Liver (tissue), 9 donors: ENCODE measurements around the gene NLRP10. TPM values are rescaled to one million over a fixed set of nuclear protein-coding genes. Genes with fewer than 3 reads are reported as not detected.
A peak's percentile ranks its signal among the peaks of the same experiment; 100 is the strongest.

Source experiments
- DNase-seq: peaks from one replicate; pipeline ENCODE4 v3.0.0-alpha.2; 2017; ENCODE audit warnings: low spot score
- H3K27ac ChIP-seq, 2 donors: one replicate each; pipeline ENCODE4 v1.7.0; 2013; ENCODE audit warnings: inconsistent platforms in 2 of 2, low read length in 2 of 2, control low read depth in 1 of 2, low read depth in 1 of 2, mild to moderate bottlenecking in 1 of 2
- H3K27me3 ChIP-seq, 4 donors: one replicate each; pipeline versions ENCODE4 v1.6.1 to v1.7.0; 2013; ENCODE audit warnings: low read length in 3 of 4, inconsistent platforms in 1 of 4, mild to moderate bottlenecking in 1 of 4, moderate library complexity in 1 of 4; ENCODE audit not compliant: control insufficient read depth in 4 of 4, insufficient read depth in 4 of 4
- H3K36me3 ChIP-seq, 4 donors: one replicate each; pipeline versions ENCODE4 v1.6.1 to v1.7.0; 2013; ENCODE audit warnings: low read length in 3 of 4, mild to moderate bottlenecking in 3 of 4, low read depth in 1 of 4, moderate library complexity in 1 of 4; ENCODE audit not compliant: control insufficient read depth in 4 of 4, insufficient read depth in 3 of 4
- H3K4me1 ChIP-seq, 4 donors: one replicate each; pipeline versions ENCODE4 v1.6.1 to v1.7.0; 2013; ENCODE audit warnings: low read length in 3 of 4, mild to moderate bottlenecking in 3 of 4, moderate library complexity in 1 of 4; ENCODE audit not compliant: control insufficient read depth in 4 of 4, insufficient read depth in 4 of 4
- H3K4me3 ChIP-seq, 3 donors: one replicate each; pipeline versions ENCODE4 v1.6.1 to v1.7.0; 2013; ENCODE audit warnings: low read length in 3 of 3, control low read depth in 1 of 3, low read depth in 1 of 3, mild to moderate bottlenecking in 1 of 3
- H3K9ac ChIP-seq, 2 donors: one replicate each; pipeline ENCODE4 v1.7.0; 2013; ENCODE audit warnings: low read length in 2 of 2, mild to moderate bottlenecking in 2 of 2, moderate library complexity in 2 of 2, control low read depth in 1 of 2, low read depth in 1 of 2
- H3K9me3 ChIP-seq, 4 donors: one replicate each; pipeline versions ENCODE4 v1.6.1 to v1.7.0; 2013; ENCODE audit warnings: low read length in 3 of 4; ENCODE audit not compliant: control insufficient read depth in 4 of 4
- EGR1 ChIP-seq, 2 donors: IDR thresholded peaks; 2 replicates each; pipeline ENCODE4 v1.6.1; 2016 to 2018; ENCODE audit warnings: antibody characterized with exemption in 2 of 2, low read depth in 2 of 2
- FOXA1 ChIP-seq: IDR thresholded peaks from 2 replicates; pipeline ENCODE4 v1.6.1; 2016; ENCODE audit warnings: antibody characterized with exemption
- FOXA2 ChIP-seq: IDR thresholded peaks from 2 replicates; pipeline ENCODE4 v1.6.1; 2016; ENCODE audit warnings: antibody characterized with exemption
- GABPA ChIP-seq, 2 donors: IDR thresholded peaks in 1 of 2; conservative IDR thresholded peaks in 1 of 2; 2 replicates each; pipeline ENCODE4 v1.6.1; 2016; ENCODE audit warnings: antibody characterized with exemption in 2 of 2, mild to moderate bottlenecking in 1 of 2, moderate library complexity in 1 of 2
- HNF4G ChIP-seq: IDR thresholded peaks from 2 replicates; pipeline ENCODE4 v1.6.1; 2016; ENCODE audit warnings: antibody characterized with exemption
- JUND ChIP-seq, 2 donors: IDR thresholded peaks; 2 replicates each; pipeline ENCODE4 v1.6.1; 2016; ENCODE audit warnings: antibody characterized with exemption in 2 of 2
- MAX ChIP-seq: IDR thresholded peaks from 2 replicates; pipeline ENCODE4 v1.6.1; 2016; ENCODE audit warnings: antibody characterized with exemption
- NR2F2 ChIP-seq: IDR thresholded peaks from 2 replicates; pipeline ENCODE4 v1.6.1; 2016; ENCODE audit warnings: antibody characterized with exemption
- RAD21 ChIP-seq, 2 donors: IDR thresholded peaks; 2 replicates each; pipeline ENCODE4 v1.6.1; 2016; ENCODE audit warnings: antibody characterized with exemption in 2 of 2, mild to moderate bottlenecking in 2 of 2
- REST ChIP-seq: IDR thresholded peaks from 2 replicates; pipeline ENCODE4 v1.6.1; 2016; ENCODE audit warnings: antibody characterized with exemption, mild to moderate bottlenecking
- RXRA ChIP-seq, 2 donors: IDR thresholded peaks; 2 replicates each; pipeline ENCODE4 v1.6.1; 2017 to 2018; ENCODE audit warnings: antibody characterized with exemption in 2 of 2, mild to moderate bottlenecking in 1 of 2
- SP1 ChIP-seq: IDR thresholded peaks from 2 replicates; pipeline ENCODE4 v1.6.1; 2018; ENCODE audit warnings: antibody characterized with exemption, mild to moderate bottlenecking
- TAF1 ChIP-seq: conservative IDR thresholded peaks from 2 replicates; pipeline ENCODE4 v1.6.1; 2016; ENCODE audit warnings: antibody characterized with exemption, mild to moderate bottlenecking
- YY1 ChIP-seq: IDR thresholded peaks from 2 replicates; pipeline ENCODE4 v1.6.1; 2016; ENCODE audit warnings: antibody characterized with exemption, mild to moderate bottlenecking
- WGBS: extraction: QIAGEN DNeasy Blood & Tissue Kit; methylation state at CpG from one replicate; pipeline ENCODE4 v1.1.7; 2013; 5-methylcytosine and 5-hydroxymethylcytosine counted together
- polyA plus RNA-seq, 2 donors: library from polyadenylated mRNA; stranded (reverse) in 1 of 2; unstranded in 1 of 2; fragments of 200-250 nt in 1 of 2; fragments of >200 nt in 1 of 2; fragmentation: Nextera tagmentation in 1 of 2; extraction: Ambion mirVana in 1 of 2; gene quantifications; one replicate each; pipeline versions ENCODE4 v1.2.1 to v1.2.3, GENCODE V29; 2013 to 2015
- total RNA-seq, 2 donors: library from RNA; depleted of rRNA; stranded (reverse); fragments of >200 nt; gene quantifications; one replicate each; pipeline ENCODE4 v1.2.3, GENCODE V29; 2014
- TF ChIP-seq, protein P1 (sequence below): IDR thresholded peaks from 2 replicates; pipeline ENCODE4 v1.6.1; 2016; ENCODE audit warnings: antibody characterized with exemption
- TF ChIP-seq, protein P2 (sequence below): IDR thresholded peaks from 2 replicates; pipeline ENCODE4 v1.6.1; 2016; ENCODE audit warnings: antibody characterized with exemption
- TF ChIP-seq, protein P3 (sequence below): fragments of 150-350 bp; IDR thresholded peaks from 2 replicates; pipeline ENCODE4 v1.5.1; 2017; ENCODE audit warnings: improper control_type of control experiment, low read depth, low read length; ENCODE audit not compliant: missing input control
- donor health status: healthy.
- donor health status: healthy.
- donor health status: healthy.
- donor health status: healthy.
- donor health status: healthy.

The NLRP10 gene
- total and polyA plus RNA-seq, 4 donors, result not detected

- TF ChIP-seq, protein P1, sequence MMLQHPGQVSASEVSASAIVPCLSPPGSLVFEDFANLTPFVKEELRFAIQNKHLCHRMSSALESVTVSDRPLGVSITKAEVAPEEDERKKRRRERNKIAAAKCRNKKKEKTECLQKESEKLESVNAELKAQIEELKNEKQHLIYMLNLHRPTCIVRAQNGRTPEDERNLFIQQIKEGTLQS, result no peak
- TF ChIP-seq TAF1 (no peak), EGR1 (IDR thresholded peaks at IDR 0.05; ENCODE audit: low read depth in 2 of 2) (no peak), NR2F2 (no peak)
These were observed 46.1 kb upstream of the NLRP10 start (continued) for GRCh38 chr11:8011371-8011770.

DNA sequence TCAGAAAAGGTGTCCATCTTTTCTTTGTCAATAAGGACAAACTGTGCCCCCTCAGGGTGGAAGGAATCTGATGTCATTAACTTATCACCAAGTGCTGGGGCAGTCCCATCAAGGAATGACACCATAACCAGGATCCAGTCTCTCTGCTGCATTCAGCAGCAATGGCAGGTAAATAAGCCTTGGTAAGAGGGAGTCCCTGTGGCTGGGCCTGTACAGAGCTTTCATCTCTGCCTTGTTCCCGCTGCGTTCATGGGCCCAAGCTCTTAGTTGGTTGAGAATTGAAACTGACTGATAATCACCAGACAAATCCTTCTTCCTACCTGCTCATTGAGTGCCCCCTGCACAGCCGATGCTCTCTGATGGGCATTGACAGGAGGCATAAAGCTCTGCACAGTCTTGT lies 44.6 kb upstream of the NLRP10 start:
- WGBS, result 88% methylated on average over 3 of the region's 3 CpGs
- Histone ChIP-seq H3K27ac (no peak overlapping the region), H3K36me3 (no peaks in the 10 kb centered on the region), H3K9me3 (no peaks in the 10 kb centered on the region), H3K4me1 (no peaks in the 10 kb centered on the region), H3K27me3 (no peaks in the 10 kb centered on the region), H3K9ac (no peak overlapping the region), H3K4me3 (no peak overlapping the region)
- TF ChIP-seq RXRA (IDR thresholded peaks at IDR 0.05) (no peak), SP1 (no peak), FOXA1 (no peak), RAD21 (IDR thresholded peaks at IDR 0.05) (no peak)
- peak; percentile 23 for DNase-seq

DNA sequence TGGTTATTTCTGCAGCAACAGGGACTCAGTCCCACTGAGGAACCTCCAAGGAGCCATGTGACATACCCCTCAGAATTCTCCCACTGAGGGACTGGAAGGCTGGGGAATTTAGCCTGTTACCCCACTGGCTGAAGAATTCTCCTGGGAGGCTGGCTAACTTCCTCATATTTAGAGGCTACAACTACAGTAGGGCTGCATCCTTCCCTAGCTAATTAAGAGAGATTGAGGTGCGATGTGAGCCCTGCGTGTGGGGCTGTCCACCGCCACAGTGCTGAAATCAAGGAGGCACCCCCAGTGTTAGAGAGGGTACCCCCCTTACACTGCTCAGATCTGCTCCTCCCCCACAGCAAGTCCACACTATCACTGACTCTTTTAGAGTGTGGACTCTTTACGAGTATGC lies 43.0 kb upstream of the NLRP10 start:
- no peak for TF ChIP-seq GABPA (IDR thresholded peaks at IDR 0.05 in 1 of 2, conservative IDR thresholded peaks at IDR 0.05 in 1 of 2)
- TF ChIP-seq RXRA (IDR thresholded peaks at IDR 0.05), result no peak
- peak; percentile 91 for TF ChIP-seq REST
- no peak for TF ChIP-seq HNF4G
- peak; percentile 23 for DNase-seq
- Histone ChIP-seq H3K36me3 (no peaks in the 10 kb centered on the region), H3K4me1 (no peaks in the 10 kb centered on the region), H3K9ac (no peak overlapping the region), H3K9me3 (no peaks in the 10 kb centered on the region), H3K27me3 (no peaks in the 10 kb centered on the region), H3K27ac (no peak overlapping the region), H3K4me3 (no peak overlapping the region)
- 60% methylated on average over 4 of the region's 4 CpGs for WGBS

GRCh38 chr11:8006349-8006977 lies 41.2 kb upstream of the NLRP10 start:
- Histone ChIP-seq H3K27me3 (no peaks in the 10 kb centered on the region), H3K4me1 (no peaks in the 10 kb centered on the region), H3K4me3 (no peak overlapping the region), H3K9ac (no peak overlapping the region), H3K36me3 (no peaks in the 10 kb centered on the region), H3K9me3 (no peaks in the 10 kb centered on the region), H3K27ac (no peak overlapping the region)
- DNase-seq, result peak; percentile 51
- TF ChIP-seq RAD21 (IDR thresholded peaks at IDR 0.05), result peak; percentile 94 to 97
- TF ChIP-seq RXRA (IDR thresholded peaks at IDR 0.05), result no peak
- TF ChIP-seq, protein P2, sequence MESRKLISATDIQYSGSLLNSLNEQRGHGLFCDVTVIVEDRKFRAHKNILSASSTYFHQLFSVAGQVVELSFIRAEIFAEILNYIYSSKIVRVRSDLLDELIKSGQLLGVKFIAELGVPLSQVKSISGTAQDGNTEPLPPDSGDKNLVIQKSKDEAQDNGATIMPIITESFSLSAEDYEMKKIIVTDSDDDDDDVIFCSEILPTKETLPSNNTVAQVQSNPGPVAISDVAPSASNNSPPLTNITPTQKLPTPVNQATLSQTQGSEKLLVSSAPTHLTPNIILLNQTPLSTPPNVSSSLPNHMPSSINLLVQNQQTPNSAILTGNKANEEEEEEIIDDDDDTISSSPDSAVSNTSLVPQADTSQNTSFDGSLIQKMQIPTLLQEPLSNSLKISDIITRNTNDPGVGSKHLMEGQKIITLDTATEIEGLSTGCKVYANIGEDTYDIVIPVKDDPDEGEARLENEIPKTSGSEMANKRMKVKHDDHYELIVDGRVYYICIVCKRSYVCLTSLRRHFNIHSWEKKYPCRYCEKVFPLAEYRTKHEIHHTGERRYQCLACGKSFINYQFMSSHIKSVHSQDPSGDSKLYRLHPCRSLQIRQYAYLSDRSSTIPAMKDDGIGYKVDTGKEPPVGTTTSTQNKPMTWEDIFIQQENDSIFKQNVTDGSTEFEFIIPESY, result no peak
- no peak for TF ChIP-seq MAX
- no peak for TF ChIP-seq GABPA (IDR thresholded peaks at IDR 0.05 in 1 of 2, conservative IDR thresholded peaks at IDR 0.05 in 1 of 2)
- TF ChIP-seq EGR1 (IDR thresholded peaks at IDR 0.05; ENCODE audit: low read depth in 2 of 2), result no peak
- TF ChIP-seq NR2F2, result peak; percentile 53
- no peak for TF ChIP-seq FOXA2
- TF ChIP-seq SP1, result no peak
- no peak for TF ChIP-seq YY1
- TF ChIP-seq, protein P3, sequence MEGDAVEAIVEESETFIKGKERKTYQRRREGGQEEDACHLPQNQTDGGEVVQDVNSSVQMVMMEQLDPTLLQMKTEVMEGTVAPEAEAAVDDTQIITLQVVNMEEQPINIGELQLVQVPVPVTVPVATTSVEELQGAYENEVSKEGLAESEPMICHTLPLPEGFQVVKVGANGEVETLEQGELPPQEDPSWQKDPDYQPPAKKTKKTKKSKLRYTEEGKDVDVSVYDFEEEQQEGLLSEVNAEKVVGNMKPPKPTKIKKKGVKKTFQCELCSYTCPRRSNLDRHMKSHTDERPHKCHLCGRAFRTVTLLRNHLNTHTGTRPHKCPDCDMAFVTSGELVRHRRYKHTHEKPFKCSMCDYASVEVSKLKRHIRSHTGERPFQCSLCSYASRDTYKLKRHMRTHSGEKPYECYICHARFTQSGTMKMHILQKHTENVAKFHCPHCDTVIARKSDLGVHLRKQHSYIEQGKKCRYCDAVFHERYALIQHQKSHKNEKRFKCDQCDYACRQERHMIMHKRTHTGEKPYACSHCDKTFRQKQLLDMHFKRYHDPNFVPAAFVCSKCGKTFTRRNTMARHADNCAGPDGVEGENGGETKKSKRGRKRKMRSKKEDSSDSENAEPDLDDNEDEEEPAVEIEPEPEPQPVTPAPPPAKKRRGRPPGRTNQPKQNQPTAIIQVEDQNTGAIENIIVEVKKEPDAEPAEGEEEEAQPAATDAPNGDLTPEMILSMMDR, result peak; percentile 94
- no peak for TF ChIP-seq HNF4G
- no peak for TF ChIP-seq FOXA1
- no peak for TF ChIP-seq JUND (IDR thresholded peaks at IDR 0.05)
